ENCODE results near the gene PNP.

The PNP gene

DNA sequence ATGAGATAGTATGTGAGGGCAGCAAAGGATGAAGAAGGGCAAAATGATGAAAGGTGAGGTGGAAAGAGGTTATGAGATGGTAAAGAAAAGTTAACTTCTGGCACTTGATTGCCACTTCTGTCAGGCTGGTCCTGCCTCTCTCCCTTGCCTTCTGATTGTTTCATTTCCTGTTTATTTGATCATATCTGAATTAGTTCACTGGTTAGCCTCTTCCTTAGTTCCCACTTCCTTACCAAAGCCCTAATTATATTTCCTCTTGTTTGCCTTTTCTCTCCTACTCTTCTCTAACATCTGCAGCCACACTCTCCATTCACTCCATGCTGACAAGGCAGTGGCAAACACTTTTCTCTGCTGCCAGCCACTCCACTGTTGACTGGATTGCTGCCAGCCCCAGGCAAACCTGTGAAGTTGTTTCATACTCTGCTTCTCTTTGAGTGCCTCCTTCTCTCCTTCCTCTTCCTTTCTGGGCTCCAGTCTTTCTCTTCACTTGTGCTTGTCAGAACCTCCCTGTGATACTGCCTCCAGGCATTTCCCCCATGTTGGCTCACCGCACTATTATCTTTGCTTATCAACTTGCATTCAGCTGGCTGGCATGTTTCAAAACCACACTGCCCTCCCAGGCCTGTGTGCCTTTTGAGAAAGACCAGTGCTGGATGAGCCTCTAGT lies 8.1 kb downstream of the PNP start:
- peaks cover 29% of the 10 kb centered on the region for H3K4me1 ChIP-seq (ENCODE audit: insufficient read depth, low read length)
- H4K20me1 ChIP-seq (ENCODE audit: insufficient read depth, low read length) = peaks cover 8% of the 10 kb centered on the region; the same call in 1 of the 2 replicates
- peak; percentile 70 for ATAC-seq (ENCODE audit: insufficient read depth, low read depth)
- peaks cover 67% of the 10 kb centered on the region for H3K36me3 ChIP-seq (ENCODE audit: insufficient read depth, low read length)
- peak; percentile 47 for DNase-seq
- H3K4me3 ChIP-seq (ENCODE audit: low read depth in 1 of 2, low read length in 2 of 2) = no peak overlapping the region
- peaks cover 12% of the 10 kb centered on the region for H3K79me2 ChIP-seq (ENCODE audit: insufficient read depth, low read length)
- no peaks in the 10 kb centered on the region for H3K27me3 ChIP-seq (ENCODE audit: insufficient read depth, low read length, poor library complexity)
- H3K4me2 ChIP-seq (ENCODE audit: insufficient read depth, low read length) = no peak overlapping the region
- no peak for TF ChIP-seq CTCF (IDR thresholded peaks at IDR 0.05; ENCODE audit: borderline replicate concordance, extremely low read depth, low read length, poor library complexity, severe bottlenecking)
- no peak for TF ChIP-seq EZH2 (IDR thresholded peaks at IDR 0.05; ENCODE audit: borderline replicate concordance, low read depth, low read length, severe bottlenecking)
- H2AFZ ChIP-seq (ENCODE audit: low read depth, low read length) = no peak overlapping the region
- peak overlapping the region; percentile 61 for H3K27ac ChIP-seq (ENCODE audit: low read length)
- no peaks in the 10 kb centered on the region for H3K9me3 ChIP-seq (ENCODE audit: insufficient read depth, low read length, severe bottlenecking)
- H3K9ac ChIP-seq (ENCODE audit: low read depth, low read length) = 0 out of 2 replicates have a peak overlapping the region, but pooled peaks have one; percentile 0

- Histone ChIP-seq H3K9ac (ENCODE audit: low read depth, low read length) (no peak overlapping the region), H3K27ac (ENCODE audit: low read length) (no peak overlapping the region), H3K79me2 (ENCODE audit: insufficient read depth, low read length) (0 out of 2 replicates have a peak, but pooled peaks cover 2% of the 10 kb centered on the region), H3K4me1 (ENCODE audit: insufficient read depth, low read length) (peaks cover 26% of the 10 kb centered on the region), H2AFZ (ENCODE audit: low read depth, low read length) (no peak overlapping the region), H3K27me3 (ENCODE audit: insufficient read depth, low read length, poor library complexity) (no peaks in the 10 kb centered on the region), H3K9me3 (ENCODE audit: insufficient read depth, low read length, severe bottlenecking) (no peaks in the 10 kb centered on the region), H3K4me2 (ENCODE audit: insufficient read depth, low read length) (no peak overlapping the region), H4K20me1 (ENCODE audit: insufficient read depth, low read length) (peaks cover 6% of the 10 kb centered on the region; the same call in 1 of the 2 replicates), H3K4me3 (ENCODE audit: low read depth in 1 of 2, low read length in 2 of 2) (no peak overlapping the region), H3K36me3 (ENCODE audit: insufficient read depth, low read length) (peaks cover 51% of the 10 kb centered on the region)
- no peak for DNase-seq
- TF ChIP-seq EZH2 (IDR thresholded peaks at IDR 0.05; ENCODE audit: borderline replicate concordance, low read depth, low read length, severe bottlenecking) (no peak), CTCF (IDR thresholded peaks at IDR 0.05; ENCODE audit: borderline replicate concordance, extremely low read depth, low read length, poor library complexity, severe bottlenecking) (no peak)
- no peak for ATAC-seq (ENCODE audit: insufficient read depth, low read depth)
These were observed 9.7 kb downstream of the PNP start for GRCh38 chr14:20478894-20479293.

- Histone ChIP-seq H3K4me1 (ENCODE audit: insufficient read depth, low read length) (peaks cover 20% of the 10 kb centered on the region), H3K4me3 (ENCODE audit: low read depth in 1 of 2, low read length in 2 of 2) (no peak overlapping the region), H3K9me3 (ENCODE audit: insufficient read depth, low read length, severe bottlenecking) (no peaks in the 10 kb centered on the region), H3K4me2 (ENCODE audit: insufficient read depth, low read length) (no peak overlapping the region), H2AFZ (ENCODE audit: low read depth, low read length) (no peak overlapping the region), H3K36me3 (ENCODE audit: insufficient read depth, low read length) (peaks cover 16% of the 10 kb centered on the region), H3K27ac (ENCODE audit: low read length) (no peak overlapping the region), H3K79me2 (ENCODE audit: insufficient read depth, low read length) (no peaks in the 10 kb centered on the region), H4K20me1 (ENCODE audit: insufficient read depth, low read length) (no peaks in the 10 kb centered on the region), H3K27me3 (ENCODE audit: insufficient read depth, low read length, poor library complexity) (no peaks in the 10 kb centered on the region), H3K9ac (ENCODE audit: low read depth, low read length) (no peak overlapping the region)
- DNase-seq (no peak), ATAC-seq (ENCODE audit: insufficient read depth, low read depth) (no peak)
- TF ChIP-seq EZH2 (IDR thresholded peaks at IDR 0.05; ENCODE audit: borderline replicate concordance, low read depth, low read length, severe bottlenecking) = no peak
- TF ChIP-seq CTCF (IDR thresholded peaks at IDR 0.05; ENCODE audit: borderline replicate concordance, extremely low read depth, low read length, poor library complexity, severe bottlenecking) = no peak
These were observed 13.2 kb downstream of the PNP start for GRCh38 chr14:20482382-20482781.

Data from DND-41 (cell line).